ENCODE results near the gene KCNA10.

Gene KCNA10

DNA sequence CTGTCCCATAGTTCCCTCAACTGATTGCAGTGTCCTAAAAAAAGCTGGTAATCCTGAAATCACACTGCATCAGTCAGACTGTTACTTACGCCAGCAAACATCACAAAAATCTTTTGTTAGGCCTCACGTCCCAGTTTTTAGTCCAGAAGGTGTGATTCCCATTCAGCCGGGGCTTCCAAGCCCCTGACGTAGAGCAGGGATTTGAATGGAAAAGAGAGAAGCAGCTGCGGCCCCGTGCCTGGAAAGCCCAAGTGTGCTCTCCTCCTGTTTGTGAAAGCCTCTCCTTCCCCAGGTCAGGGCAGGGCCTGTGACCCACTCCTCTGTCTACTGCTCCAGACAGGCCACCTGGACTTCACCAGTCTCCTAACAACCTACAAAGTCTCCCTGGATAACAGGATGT lies 20.7 kb downstream of the KCNA10 start:
- no peak for DNase-seq (ENCODE audit: low read depth)

DNA sequence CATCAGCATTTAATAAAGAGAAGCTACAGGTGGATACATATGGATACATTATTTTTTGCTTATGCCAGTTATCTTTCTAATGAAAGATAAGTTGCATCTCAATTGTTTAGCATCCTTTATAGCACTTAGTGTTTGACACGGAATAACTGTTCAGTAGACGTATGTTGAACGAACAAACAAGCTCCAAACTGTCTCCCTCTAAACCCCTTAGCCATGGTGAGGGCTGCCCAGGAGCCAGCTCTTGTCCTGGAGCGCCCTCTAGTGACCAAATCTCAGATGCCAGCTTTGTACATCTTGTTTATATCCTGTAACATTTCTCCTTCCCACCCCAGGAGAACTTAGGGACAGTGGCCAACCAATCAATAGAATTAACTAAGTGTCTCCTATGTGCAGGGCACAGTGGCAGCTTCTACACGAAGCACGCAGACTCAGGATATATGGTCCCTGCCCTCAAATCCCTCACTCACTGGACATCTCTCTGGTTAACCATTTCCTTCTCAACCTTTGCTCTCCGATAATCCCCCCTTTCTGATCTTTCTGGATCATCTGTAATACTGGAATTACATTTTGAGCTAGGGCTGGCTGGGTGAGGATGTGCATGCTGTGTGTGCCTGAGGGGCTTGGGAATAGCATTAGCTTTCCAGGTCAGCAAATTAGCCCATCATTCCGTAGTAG lies 22.9 kb downstream of the KCNA10 start:
- peak; percentile 67 for DNase-seq (ENCODE audit: low read depth)

DNA sequence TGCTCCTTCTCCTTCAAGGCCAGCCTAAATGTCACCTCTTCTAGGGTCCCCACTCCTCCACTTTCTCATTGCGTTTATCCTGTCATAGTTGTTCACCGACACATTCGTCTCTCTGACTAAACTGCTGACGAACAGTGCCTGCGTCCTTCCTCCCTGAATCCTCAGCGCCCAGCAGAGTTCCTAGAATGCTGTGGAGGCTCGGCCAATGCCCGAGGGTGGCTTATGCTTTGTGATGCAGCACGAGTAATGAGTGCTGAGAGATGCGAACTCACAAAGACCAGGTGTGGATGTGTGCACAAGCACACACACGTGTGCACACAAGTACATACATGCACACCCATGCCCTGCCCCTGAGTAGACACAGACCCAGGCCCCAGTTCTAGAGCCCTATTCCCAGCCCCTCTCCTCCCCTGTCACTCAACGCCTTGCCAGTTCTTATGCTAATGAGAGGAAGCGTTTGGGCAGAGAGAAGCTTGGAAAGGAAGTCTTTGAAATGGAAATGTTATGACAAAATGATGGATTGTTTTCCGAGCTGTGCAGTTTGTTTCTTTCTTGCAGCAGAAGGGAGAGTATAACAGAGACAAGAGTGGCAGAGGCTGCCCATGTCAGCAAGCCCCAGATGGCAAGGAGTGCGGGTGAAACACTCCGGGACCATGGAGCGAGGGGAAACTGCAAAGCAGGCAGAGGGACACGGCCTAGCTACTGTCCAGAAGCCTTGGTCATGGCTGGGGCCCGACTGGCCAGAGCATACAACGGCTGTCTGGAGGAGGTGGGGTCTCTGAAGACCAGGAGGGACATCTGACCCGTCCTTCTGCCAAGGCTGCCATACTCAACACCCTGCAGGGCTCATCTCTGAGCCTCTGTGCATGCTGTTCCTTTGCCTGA lies 24.2 kb downstream of the KCNA10 start:
- no peak for DNase-seq (ENCODE audit: low read depth)

DNA sequence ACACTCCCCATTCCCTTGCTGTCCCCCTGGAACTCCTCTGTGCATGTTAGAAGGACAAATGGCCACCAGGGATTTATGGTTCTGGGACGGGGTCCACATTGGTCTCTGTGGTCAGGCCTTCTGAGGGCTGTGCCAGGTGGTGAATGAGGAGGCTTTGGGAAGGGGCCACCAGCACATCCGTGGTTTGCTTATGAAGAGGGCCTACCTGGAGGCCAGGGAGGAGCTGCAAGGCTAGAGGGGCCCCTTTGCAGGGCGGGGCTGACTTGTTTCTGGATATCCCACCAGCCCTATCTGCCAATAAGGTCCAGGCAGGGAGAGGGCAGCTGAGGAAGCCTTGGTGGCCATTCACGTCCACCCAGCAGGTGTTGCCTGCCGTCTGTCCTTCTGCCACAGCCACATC lies 24.9 kb downstream of the KCNA10 start:
- no peak for DNase-seq (ENCODE audit: low read depth)

DNA sequence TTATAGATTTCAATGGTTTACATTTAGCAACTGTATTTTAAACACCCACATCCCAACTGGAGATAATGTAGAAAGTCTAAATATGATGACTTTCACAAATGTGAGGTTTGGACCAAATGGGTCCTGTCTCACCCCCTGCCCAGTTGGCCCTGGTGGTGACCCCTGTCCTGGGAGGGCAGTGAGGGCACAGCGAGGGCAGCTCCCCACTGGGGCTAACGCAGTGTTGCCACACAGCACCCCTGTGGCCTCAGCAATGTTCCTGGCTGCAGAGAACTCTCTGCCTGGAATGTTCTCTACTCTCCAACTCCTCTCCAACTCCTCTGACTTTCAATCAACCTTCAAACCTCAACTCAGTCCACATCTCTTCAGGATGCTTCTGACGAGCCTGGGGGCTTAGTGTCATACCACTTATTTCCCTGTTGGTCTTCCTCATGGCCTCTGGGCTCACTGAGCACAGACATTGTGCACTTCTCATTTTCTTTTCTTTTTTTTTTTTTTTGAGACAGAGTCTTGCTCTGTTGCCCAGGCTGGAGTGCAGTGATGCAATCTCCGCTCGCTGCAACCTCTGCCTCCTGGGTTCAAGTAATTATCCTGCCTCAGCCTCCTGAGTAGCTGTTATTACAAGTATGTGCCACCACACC lies 25.8 kb downstream of the KCNA10 start:
- DNase-seq (ENCODE audit: low read depth), result no peak

DNA sequence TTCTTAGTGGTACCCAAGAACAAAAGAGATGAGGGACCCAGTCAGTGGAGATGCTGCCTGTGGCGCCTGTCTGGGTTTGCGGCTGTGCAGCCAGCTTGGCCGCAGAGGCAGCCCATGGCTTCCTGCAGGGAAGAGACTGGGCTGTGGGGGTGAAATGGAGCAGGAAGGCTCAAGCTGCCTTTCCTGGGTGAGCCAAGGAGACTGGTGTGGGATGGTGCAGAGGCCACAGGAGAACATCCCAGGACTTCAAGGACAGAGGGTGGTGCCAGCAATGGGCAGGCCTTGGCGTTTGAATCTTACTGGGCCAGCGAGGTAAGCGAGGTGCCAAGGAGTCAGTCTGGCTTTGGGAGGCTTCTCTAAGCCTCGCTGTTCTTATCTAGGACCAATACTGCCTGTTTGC lies 26.4 kb downstream of the KCNA10 start:
- DNase-seq (ENCODE audit: low read depth), result no peak

DNA sequence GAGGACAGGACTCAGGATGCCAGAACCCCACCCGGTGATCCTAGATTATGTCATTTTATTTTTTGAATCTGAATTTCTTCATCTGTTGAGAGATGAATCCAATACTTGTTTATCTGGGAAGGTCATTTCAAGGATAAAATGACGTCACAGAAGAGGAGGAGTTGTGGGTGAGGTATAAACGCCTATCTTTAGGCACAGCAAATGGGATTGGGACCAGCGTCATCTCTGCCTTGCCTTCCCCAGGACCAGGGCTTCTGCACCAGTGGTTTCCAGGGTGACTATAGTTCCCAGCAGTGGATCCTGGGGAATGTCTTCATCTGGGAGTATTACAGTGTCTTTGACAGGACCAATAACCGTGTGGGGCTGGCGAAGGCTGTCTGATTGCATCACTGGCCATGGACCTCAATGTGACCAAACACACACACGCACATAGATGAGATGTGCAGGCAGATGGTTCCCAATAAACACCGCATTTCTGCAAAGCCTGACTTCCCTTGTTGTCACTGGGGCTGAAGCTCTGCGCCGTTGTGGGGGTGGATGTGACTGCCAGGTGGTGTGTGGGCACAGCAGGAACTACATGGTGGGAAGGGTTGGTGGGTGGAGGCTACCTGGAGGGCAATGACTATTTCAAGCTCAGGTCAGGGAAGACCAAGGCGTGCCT lies 28.1 kb downstream of the KCNA10 start:
- DNase-seq (ENCODE audit: low read depth), result no peak

DNA sequence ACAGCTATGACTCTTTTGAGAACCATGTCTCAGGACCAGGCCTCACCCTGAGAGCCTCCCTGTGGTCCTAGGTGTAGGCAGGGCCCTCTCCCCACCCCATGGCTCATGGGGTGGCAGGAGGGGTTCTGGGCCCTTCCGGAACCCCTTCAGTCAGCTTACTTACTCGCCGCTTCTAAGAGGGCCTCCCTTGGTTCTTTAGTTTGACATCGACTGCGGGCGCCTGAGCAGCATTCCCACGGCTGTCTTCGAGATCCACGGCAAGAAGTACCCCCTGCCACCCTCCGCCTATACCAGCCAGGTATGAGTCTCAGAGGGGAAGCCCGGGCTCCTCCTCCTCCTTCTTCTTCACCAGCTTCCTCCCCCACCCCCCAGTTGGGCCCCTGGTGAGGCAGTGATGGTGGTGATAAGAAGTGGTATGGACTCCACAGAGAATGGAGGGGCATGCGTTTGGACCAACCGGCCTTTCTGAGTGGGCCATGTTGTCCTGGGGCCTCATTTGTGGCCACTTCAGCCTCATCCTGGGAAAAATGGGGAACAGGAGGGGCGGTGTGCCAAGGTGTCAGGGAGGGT lies 28.9 kb downstream of the KCNA10 start:
- no peak for DNase-seq (ENCODE audit: low read depth)

DNA sequence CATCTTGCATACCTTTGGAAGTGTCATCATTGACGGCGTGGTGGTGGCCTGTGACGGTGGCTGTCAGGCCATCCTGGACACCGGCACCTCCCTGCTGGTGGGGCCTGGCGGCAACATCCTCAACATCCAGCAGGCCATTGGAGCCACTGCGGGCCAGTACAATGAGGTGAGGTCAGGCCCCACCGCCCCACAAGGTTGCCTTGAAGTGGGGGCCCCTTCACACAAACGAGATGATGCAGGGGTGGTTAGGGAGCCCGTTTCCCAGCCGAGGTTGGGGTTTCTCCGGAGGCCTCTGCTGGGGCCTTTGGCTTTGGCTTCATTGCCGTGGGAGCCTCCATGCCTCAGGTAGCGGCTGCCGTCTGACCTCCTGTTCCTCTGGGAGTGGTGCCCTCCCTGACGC lies 29.6 kb downstream of the KCNA10 start:
- no peak for DNase-seq (ENCODE audit: low read depth)

DNA sequence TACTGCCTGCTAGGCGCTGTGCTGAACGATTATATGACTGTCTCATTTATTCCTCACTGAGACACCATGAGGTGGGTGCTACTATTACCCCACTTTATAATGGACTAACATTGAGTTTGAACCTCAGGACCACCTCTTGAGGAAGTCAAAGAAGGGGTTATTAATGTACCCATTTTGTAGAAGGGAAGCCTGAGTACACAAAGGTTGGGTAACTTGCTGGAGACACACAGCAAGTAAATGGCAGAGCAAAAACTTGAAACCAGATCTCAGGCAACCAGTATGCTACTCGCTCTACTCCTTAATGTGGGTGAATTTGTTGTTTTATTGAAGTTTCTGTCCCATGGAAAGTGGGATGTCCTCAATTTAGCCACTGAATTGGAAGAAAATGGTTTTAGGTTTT lies 30.1 kb downstream of the KCNA10 start:
- DNase-seq (ENCODE audit: low read depth), result no peak

DNA sequence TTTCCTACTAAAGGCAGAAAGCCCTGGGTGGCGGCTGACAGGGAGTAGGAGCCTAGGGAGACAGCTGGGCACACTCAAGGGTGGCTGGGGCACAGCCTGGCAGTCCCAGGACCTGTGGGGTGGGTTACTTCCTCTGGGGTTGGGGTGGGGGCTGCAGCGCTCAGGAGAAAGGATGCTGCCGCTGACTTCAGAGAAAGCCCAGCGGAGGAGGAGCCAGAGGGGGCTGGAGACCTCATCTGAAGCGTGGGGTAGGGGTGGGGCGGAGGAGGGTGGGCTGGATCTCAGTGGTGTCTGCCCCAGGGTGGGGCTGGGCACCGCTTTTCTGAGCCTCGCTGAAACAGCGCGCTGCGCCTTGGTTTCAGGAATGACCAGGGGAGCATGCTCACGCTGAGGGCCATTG lies 30.8 kb downstream of the KCNA10 start:
- no peak for DNase-seq (ENCODE audit: low read depth)

DNA sequence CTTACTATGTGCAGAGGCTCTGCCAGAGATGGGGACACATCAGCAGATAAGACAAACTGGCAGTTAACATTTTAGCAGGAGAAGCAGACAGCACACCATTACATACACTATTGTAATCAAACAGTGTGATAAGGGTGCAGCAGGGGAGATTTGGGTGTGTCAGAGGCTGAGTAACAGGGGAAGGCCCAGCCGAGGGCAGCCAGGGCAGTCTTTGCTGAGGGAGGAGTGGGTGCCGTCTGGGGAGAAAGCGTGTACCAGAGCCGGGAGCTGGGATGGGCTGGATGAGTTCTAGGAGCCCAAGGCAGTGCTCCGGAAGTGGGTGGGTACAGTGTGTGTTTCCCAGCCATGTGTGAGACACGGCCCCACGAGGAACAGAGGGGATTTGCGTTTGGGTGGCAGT lies 31.2 kb downstream of the KCNA10 start:
- no peak for DNase-seq (ENCODE audit: low read depth)

DNA sequence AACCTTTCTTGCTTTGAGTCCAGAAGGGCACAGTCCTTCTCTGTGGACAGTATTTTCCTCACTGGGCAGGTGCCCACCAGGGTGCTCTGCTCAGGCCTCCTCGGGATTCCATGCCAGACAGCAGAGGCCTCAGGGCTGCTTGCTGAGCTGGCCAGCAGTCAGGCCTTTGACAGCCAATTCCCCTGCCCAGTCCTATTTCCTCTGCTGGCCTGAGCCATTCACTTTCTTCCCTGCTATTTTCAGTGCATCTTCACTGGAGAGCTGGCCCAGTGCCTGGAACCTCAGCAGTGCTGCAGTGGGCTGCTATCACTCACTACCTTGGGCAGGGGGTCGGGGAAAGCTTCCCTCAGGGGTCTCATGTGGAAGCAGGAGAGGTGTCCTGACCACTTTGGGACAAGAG lies 33.2 kb downstream of the KCNA10 start:
- no peak for DNase-seq (ENCODE audit: low read depth)

DNA sequence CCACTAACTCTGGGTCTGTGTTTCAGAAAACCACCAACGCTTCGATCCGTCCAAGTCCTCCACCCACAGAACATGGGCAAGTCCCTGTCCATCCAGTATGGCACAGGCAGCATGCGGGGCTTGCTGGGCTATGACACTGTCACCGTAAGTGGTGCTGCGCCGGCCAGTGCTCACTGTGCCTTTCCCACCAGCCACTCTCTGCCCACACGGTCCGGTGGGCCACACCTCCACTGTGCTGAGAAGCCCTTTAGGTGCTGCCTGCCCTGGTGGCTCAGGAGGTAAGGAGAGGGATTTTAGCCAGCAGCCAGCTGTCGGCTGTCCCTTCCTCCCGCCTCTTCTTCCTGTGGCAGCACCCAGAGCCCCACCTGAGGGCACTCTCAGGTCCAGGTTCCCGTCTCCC lies 34.2 kb downstream of the KCNA10 start:
- no peak for DNase-seq (ENCODE audit: low read depth)

DNA sequence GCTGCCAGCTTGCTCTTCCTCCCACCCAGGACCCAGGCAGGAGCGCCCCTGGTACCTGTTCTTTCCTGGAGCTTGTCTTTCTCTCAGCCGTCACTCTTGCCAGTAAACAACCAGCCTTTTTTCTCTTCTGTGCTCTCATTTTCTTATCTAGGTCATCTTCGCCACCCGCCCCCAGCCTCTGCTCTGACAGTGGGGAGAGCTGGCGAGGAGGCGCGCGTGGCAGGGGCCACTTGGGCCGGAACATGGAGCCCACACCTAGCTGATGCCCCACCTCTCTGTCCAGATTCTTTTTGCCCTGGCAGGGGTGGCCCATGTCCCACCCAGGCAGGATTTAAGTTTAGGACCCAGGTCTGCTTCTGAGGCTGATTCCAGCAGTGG lies 35.7 kb downstream of the KCNA10 start:
- DNase-seq (ENCODE audit: low read depth), result no peak

DNA sequence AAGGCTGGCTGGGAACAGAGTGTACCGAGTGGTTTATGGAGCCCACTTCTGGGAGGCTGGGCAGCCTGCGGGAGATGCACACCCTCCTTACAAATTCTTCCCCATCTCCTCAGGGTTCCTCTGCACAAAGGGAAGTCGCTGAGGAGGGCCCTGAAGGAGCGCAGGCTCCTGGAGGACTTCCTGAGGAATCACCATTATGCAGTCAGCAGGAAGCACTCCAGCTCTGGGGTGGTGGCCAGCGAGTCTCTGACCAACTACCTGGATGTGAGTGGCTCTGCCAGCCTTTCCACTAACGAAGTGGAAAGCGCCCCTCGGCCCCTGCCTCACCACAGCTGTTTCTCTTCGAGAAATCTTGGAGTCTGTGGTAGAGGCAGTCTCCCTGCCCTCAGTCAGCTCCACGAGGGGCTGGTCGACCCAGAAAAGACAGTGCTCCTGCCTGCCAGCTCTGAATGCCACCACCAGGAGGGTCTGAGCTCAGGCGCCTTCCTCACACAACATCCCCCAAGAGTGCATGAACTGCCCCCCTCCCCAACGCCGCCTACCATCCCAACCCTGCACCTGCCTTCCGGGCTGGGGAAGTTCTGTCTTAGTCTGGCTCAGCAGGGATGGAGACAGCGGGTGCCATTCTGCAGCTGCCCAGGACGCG lies 36.2 kb downstream of the KCNA10 start:
- no peak for DNase-seq (ENCODE audit: low read depth)

DNA sequence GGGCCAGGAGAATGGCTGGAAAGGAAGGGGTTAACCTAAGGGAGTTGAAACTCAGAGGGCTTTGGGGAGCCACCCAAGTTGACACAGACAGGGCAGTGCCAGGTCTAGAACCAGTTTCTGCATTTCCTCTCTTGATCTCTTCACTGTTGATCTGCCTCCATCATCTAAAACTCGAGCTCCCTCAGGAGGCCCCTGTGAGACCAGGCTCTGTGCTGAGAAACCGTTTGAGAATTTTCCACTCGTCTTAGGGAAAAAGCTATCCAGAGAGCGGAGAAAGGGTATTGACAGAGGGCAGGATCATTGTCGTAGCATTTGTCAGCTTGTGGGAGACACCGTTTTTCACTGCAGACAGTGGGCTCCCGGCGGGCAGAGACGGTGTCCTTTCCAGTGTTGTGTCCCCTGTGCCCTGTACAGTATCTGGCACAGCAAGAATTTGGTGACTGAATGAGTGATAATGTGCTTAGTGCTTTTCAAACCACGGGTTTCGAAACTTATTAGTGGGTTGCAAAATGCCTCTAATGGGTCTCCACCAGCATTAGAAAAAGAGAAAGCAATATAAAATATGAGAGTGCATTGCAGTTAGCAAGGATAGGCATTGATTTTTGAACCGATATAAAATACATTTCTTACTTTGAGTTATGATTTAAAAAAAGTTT lies 36.9 kb downstream of the KCNA10 start:
- no peak for DNase-seq (ENCODE audit: low read depth)

DNA sequence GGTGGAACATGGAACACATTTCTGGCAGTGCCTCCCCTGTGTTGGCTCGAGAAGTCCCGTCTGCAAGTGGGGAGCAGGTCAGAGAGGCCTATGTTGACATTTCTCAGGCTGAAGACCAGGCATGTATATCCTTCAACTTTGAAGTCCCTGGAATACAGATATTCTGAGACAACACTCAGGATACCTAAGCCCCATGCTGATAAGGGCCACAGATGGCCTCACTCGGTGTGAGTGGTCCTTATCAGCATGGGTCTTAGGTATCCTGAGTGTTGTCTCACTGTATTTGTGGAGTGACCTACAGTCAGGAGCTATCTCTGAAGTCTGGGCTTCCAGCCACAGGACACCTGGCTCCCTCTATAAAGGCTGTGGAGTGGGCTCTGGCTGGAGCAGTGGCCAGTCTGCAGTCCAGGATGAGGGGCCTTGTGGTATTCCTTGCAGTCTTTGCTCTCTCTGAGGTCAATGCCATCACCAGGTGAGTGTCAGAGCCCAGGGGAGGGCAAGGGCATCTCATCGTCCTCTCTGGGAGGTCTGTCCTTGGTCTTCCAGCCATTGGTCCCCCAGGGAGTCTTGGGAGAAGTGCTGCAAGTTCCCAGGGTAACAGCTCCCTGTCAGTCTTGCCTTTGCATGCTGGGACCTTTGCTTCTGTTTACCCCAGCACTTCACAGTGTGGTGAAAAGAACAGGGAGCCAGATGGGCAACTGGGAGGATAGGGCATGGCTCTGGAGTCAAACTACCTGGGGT lies 38.4 kb downstream of the KCNA10 start:
- no peak for DNase-seq (ENCODE audit: low read depth)

DNA sequence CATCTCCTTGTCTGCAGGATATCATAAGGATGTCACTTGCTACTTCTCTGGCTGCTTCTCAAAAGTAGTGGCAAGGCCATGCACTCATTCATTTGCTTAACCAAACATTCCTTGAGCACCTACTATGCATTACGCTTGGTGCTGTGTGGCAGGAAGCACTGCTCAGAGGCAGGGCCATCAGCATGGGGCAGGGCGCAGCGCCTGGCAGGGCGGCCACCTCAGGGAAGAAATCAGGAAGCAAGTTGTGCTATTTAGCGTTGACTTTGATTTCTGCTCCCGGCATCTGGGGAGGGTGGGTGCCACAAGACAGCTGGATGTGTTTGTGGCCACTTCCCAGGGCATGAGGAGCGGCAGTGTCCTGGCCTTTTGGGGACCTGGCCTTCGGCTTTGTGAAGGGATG lies 40.1 kb downstream of the KCNA10 start:
- DNase-seq (ENCODE audit: low read depth), result no peak

DNA sequence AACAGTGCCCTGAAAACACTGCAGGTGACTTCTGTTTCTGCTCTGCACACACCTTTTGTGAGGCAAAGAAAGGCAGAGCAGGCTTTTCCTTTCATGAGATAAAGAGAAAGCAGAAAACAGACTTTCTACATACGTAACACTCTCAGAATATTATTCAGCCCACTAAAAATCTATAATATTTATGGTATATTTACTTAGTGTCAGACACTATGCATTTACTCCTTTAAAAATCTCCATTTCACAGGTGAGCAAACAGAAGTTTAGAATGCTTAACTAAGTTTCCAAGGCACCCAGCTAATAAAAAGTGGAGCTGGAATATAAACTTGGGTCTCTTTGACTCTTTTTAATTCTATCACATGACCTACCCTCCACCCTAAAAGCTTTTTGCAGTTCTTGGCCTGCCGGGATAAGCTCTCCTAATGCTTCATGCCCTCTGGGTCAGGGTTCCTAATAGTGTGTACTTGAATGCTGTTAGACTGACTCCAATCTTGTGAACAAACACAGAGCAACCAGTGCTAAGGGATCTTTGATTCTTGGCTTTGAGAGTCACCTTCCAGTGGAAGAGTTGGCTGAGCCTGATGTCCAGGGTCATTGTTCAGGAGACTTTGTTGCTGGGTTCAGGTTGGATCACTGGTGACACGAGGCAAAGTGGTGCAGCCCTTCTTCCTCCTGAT lies 40.9 kb downstream of the KCNA10 start:
- DNase-seq (ENCODE audit: low read depth), result no peak

Data from activated T-cell treated with anti-CD3 and anti-CD28 coated beads for 48 hours (primary cell).